Mesendoderm (in vitro differentiated cells): ENCODE data around the gene TTC17.

Source experiments
- DNase-seq: peaks from one replicate; pipeline ENCODE4 v3.0.0; 2013
- H2AK5ac ChIP-seq: 2 replicates; pipeline ENCODE4 v1.6.1; 2013; ENCODE audit warnings: low read length, inconsistent platforms
- H2BK120ac ChIP-seq: 2 replicates; pipeline ENCODE4 v1.6.1; 2013; ENCODE audit warnings: low read depth, mild to moderate bottlenecking, low read length, moderate library complexity, mixed read lengths
- H2BK15ac ChIP-seq: replicated peaks from 2 replicates; pipeline ENCODE4 v1.6.1; 2013; ENCODE audit warnings: low read depth, mild to moderate bottlenecking, moderate library complexity
- H2BK5ac ChIP-seq: 2 replicates; pipeline ENCODE4 v1.6.1; 2013; ENCODE audit warnings: low read length, inconsistent platforms
- H3K18ac ChIP-seq: 2 replicates; pipeline ENCODE4 v1.6.1; 2013; ENCODE audit warnings: mild to moderate bottlenecking, low read length, mixed read lengths
- H3K23ac ChIP-seq: one replicate; pipeline ENCODE4 v1.6.1; 2013; ENCODE audit warnings: low read length
- H3K27ac ChIP-seq: 2 replicates; pipeline ENCODE4 v1.5.1; 2013; ENCODE audit warnings: low read depth, mild to moderate bottlenecking, inconsistent platforms, low read length, moderate library complexity
- H3K27me3 ChIP-seq: 2 replicates; pipeline ENCODE4 v1.6.1; 2013; ENCODE audit warnings: low read length, control low read depth, mild to moderate bottlenecking, inconsistent platforms; ENCODE audit not compliant: insufficient read depth, poor library complexity
- H3K36me3 ChIP-seq: 2 replicates; pipeline ENCODE4 v1.6.1; 2013; ENCODE audit warnings: low read length, inconsistent platforms; ENCODE audit not compliant: control insufficient read depth, insufficient read depth
- H3K4ac ChIP-seq: one replicate; pipeline ENCODE4 v1.6.1; 2013; ENCODE audit warnings: low read depth, mild to moderate bottlenecking, low read length, moderate library complexity
- H3K4me1 ChIP-seq: 2 replicates; pipeline ENCODE4 v1.6.1; 2013; ENCODE audit warnings: low read depth, low read length, inconsistent platforms; ENCODE audit not compliant: control insufficient read depth
- H3K4me2 ChIP-seq: 2 replicates; pipeline ENCODE4 v1.6.1; 2013; ENCODE audit warnings: low read length
- H3K4me3 ChIP-seq: 2 replicates; pipeline ENCODE4 v1.5.1; 2013; ENCODE audit warnings: mild to moderate bottlenecking, low read length
- H3K56ac ChIP-seq: one replicate; pipeline ENCODE4 v1.6.1; 2013; ENCODE audit warnings: low read length
- H3K79me1 ChIP-seq: 2 replicates; pipeline ENCODE4 v1.6.1; 2013; ENCODE audit warnings: low read length, inconsistent platforms
- H3K79me2 ChIP-seq: 2 replicates; pipeline ENCODE4 v1.6.1; 2013; ENCODE audit warnings: mild to moderate bottlenecking, low read length; ENCODE audit not compliant: control insufficient read depth, insufficient read depth
- H3K9ac ChIP-seq: 2 replicates; pipeline ENCODE4 v1.6.1; 2013; ENCODE audit warnings: low read length, inconsistent platforms
- H4K5ac ChIP-seq: one replicate; pipeline ENCODE4 v1.6.1; 2013; ENCODE audit warnings: low read length
- H4K8ac ChIP-seq: one replicate; pipeline ENCODE4 v1.6.1; 2013; ENCODE audit warnings: low read depth, mild to moderate bottlenecking, control low read depth, low read length, moderate library complexity
- WGBS: extraction: QIAGEN DNeasy Blood & Tissue Kit; methylation state at CpG from one replicate; pipeline ENCODE4 v1.1.7; 2013; ENCODE audit warnings: low lambda C conversion rate, missing lambda C conversion rate; ENCODE audit not compliant: insufficient coverage; ENCODE audit errors: extremely low coverage; 5-methylcytosine and 5-hydroxymethylcytosine counted together

TTC17 gene

DNA sequence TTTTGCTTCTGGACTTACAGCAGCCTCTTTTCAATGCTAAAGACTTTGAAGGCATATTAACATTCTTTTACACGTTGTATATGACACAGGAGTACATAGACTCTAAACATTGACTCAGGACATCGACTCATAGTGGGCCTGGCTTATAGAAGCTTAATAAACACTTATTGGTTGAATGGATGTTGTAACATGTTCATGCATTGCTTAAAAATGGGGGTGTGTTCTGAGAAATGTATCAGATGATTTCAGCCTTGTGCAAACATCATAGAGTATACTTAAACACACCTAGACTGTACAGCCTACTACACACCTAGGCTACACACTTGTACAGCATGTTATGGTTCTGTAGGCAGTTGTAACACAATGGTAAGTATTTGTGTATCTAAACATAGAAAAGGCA is 17.9 kb downstream of the TTC17 start:
- Histone ChIP-seq H3K23ac (no peak overlapping the region), H3K27me3 (no peaks in the 10 kb centered on the region), H3K56ac (no peak overlapping the region), H3K4ac (no peak overlapping the region), H3K79me2 (no peaks in the 10 kb centered on the region), H3K4me2 (no peak overlapping the region), H2BK5ac (no peak overlapping the region), H3K27ac (no peak overlapping the region), H3K18ac (no peak overlapping the region), H2AK5ac (no peak overlapping the region), H3K79me1 (peaks cover 4% of the 10 kb centered on the region), H2BK15ac (no peak overlapping the region), H3K36me3 (no peaks in the 10 kb centered on the region), H4K8ac (no peak overlapping the region), H2BK120ac (no peak overlapping the region), H3K9ac (no peak overlapping the region), H4K5ac (no peak overlapping the region), H3K4me1 (no peaks in the 10 kb centered on the region), H3K4me3 (no peak overlapping the region)
- no CpG with 5 or more reads among the region's 2 CpGs for WGBS
- DNase-seq, result no peak

- Histone ChIP-seq H2BK120ac (no peak overlapping the region), H3K4me3 (no peak overlapping the region), H2AK5ac (no peak overlapping the region), H2BK5ac (no peak overlapping the region), H3K36me3 (no peaks in the 10 kb centered on the region), H3K23ac (no peak overlapping the region), H3K79me1 (peaks cover 3% of the 10 kb centered on the region), H3K18ac (no peak overlapping the region), H4K5ac (no peak overlapping the region), H3K9ac (no peak overlapping the region), H3K56ac (no peak overlapping the region), H3K79me2 (no peaks in the 10 kb centered on the region), H3K4me1 (no peaks in the 10 kb centered on the region), H3K4ac (no peak overlapping the region), H3K27ac (no peak overlapping the region), H3K4me2 (no peak overlapping the region), H4K8ac (no peak overlapping the region), H3K27me3 (no peaks in the 10 kb centered on the region), H2BK15ac (no peak overlapping the region)
- DNase-seq, result no peak
These were observed 18.7 kb downstream of the TTC17 start for GRCh38 chr11:43377389-43377788.

GRCh38 chr11:43378897-43379296 is 20.2 kb downstream of the TTC17 start:
- no peak for DNase-seq
- no CpG with 5 or more reads among the region's 3 CpGs for WGBS
- Histone ChIP-seq H3K56ac (no peak overlapping the region), H3K79me2 (no peaks in the 10 kb centered on the region), H3K36me3 (no peaks in the 10 kb centered on the region), H3K27ac (no peak overlapping the region), H3K18ac (no peak overlapping the region), H3K27me3 (no peaks in the 10 kb centered on the region), H2BK5ac (no peak overlapping the region), H3K4me1 (no peaks in the 10 kb centered on the region), H3K4me2 (no peak overlapping the region), H2BK120ac (no peak overlapping the region), H3K23ac (no peak overlapping the region), H2BK15ac (no peak overlapping the region), H3K9ac (no peak overlapping the region), H3K4ac (no peak overlapping the region), H4K8ac (no peak overlapping the region), H3K79me1 (peaks cover 3% of the 10 kb centered on the region), H2AK5ac (no peak overlapping the region), H3K4me3 (no peak overlapping the region), H4K5ac (no peak overlapping the region)

DNA sequence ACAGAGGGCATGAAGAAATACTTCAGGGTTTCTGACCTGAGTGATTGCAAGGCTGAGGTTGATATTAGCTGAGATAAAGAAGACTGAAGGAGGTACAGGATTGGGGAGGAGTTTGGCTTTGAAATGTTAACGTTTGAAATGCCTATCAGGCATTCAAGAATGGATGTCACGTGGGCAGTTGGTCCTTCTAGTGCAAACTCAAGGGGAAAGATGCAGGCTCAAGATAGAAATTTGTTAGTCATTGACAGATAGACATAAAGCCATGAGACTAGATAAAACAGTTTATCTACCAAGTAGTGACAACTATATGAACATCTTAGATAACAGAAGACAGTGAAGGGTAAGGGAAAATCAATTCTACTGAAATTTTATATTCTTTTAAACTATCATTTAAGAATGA is 23.1 kb downstream of the TTC17 start:
- H3K79me2 ChIP-seq, result no peaks in the 10 kb centered on the region
- no peak overlapping the region for H3K4me3 ChIP-seq
- no peak overlapping the region for H3K27ac ChIP-seq
- no peak overlapping the region for H2BK120ac ChIP-seq
- H3K4me1 ChIP-seq, result no peaks in the 10 kb centered on the region
- H3K27me3 ChIP-seq, result no peaks in the 10 kb centered on the region
- H3K36me3 ChIP-seq, result no peaks in the 10 kb centered on the region
- H4K8ac ChIP-seq, result no peak overlapping the region
- no peak overlapping the region for H3K56ac ChIP-seq
- DNase-seq, result peak; percentile 41
- H3K18ac ChIP-seq, result no peak overlapping the region
- no peak overlapping the region for H2AK5ac ChIP-seq
- H3K23ac ChIP-seq, result no peak overlapping the region
- H2BK5ac ChIP-seq, result no peak overlapping the region
- no CpG with 5 or more reads among the region's 2 CpGs for WGBS
- H4K5ac ChIP-seq, result no peak overlapping the region
- no peaks in the 10 kb centered on the region for H3K79me1 ChIP-seq
- H2BK15ac ChIP-seq, result no peak overlapping the region
- no peak overlapping the region for H3K4ac ChIP-seq
- no peak overlapping the region for H3K9ac ChIP-seq
- no peak overlapping the region for H3K4me2 ChIP-seq

- Histone ChIP-seq H3K27me3 (no peaks in the 10 kb centered on the region), H3K36me3 (no peaks in the 10 kb centered on the region)
These were observed 23.9 kb downstream of the TTC17 start for GRCh38 chr11:43382614-43383013.

DNA sequence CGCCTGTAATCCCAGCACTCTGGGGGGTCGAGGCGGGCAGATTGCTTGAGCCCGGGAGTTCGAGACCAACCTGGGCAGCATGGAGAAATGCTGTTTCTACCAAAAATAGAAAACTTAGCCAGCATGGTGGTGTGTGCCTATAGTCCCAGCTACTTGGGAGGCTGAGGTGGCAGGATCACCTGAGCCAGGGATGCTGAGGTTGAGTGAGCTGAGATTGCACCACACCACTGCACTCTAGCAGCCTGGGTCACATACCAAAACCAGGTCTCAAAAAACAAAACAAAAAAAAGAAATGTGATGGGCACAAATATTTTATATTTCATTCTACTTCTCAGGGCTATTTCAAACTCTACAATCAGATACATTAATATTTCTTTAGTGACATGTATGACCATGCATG is 25.7 kb downstream of the TTC17 start:
- H3K79me2 ChIP-seq, result no peaks in the 10 kb centered on the region
- no peak overlapping the region for H3K9ac ChIP-seq
- H4K5ac ChIP-seq, result no peak overlapping the region
- no peaks in the 10 kb centered on the region for H3K79me1 ChIP-seq
- no peak overlapping the region for H2BK5ac ChIP-seq
- no peak overlapping the region for H3K56ac ChIP-seq
- H3K4me2 ChIP-seq, result no peak overlapping the region
- no peak overlapping the region for H3K4ac ChIP-seq
- no peak overlapping the region for H2BK15ac ChIP-seq
- no peak for DNase-seq
- no peaks in the 10 kb centered on the region for H3K4me1 ChIP-seq
- no peak overlapping the region for H3K27ac ChIP-seq
- WGBS, result no CpG with 5 or more reads among the region's 5 CpGs
- no peak overlapping the region for H2BK120ac ChIP-seq
- H3K4me3 ChIP-seq, result no peak overlapping the region
- no peak overlapping the region for H4K8ac ChIP-seq
- H3K18ac ChIP-seq, result no peak overlapping the region
- no peak overlapping the region for H2AK5ac ChIP-seq
- no peaks in the 10 kb centered on the region for H3K27me3 ChIP-seq
- no peak overlapping the region for H3K23ac ChIP-seq
- no peaks in the 10 kb centered on the region for H3K36me3 ChIP-seq

More at GRCh38 chr11:43382614-43383013, 23.9 kb downstream of the TTC17 start:
- WGBS, result no CpG with 5 or more reads among the region's 1 CpG
- Histone ChIP-seq H2BK15ac (no peak overlapping the region), H3K4me3 (no peak overlapping the region), H3K79me2 (no peaks in the 10 kb centered on the region), H4K8ac (no peak overlapping the region), H2BK5ac (no peak overlapping the region), H3K23ac (no peak overlapping the region), H2BK120ac (no peak overlapping the region), H3K27ac (no peak overlapping the region), H3K79me1 (no peaks in the 10 kb centered on the region), H3K9ac (no peak overlapping the region), H4K5ac (no peak overlapping the region), H3K4ac (no peak overlapping the region), H2AK5ac (no peak overlapping the region), H3K18ac (peak overlapping the region; percentile 51), H3K4me2 (no peak overlapping the region), H3K56ac (no peak overlapping the region), H3K4me1 (no peaks in the 10 kb centered on the region)
- no peak for DNase-seq
